Endothelial cell of umbilical vein (primary cell): ENCODE data around the gene DAPK2. TPM values are rescaled to one million over a fixed set of nuclear protein-coding genes. Genes with fewer than 3 reads are reported as not detected.

Experiments
- BruUV-seq: library from RNA; stranded (reverse); fragments of 400-500 nt; replicated peaks from 2 replicates; lab custom pipeline; 2021; lab: Mats Ljungman, UMichigan
- CTCF ChIA-PET: fragments of 300-600, 350-600 bp; sonication (Branson Sonifier 250); formaldehyde crosslinking; loops from one replicate; lab custom pipeline; 2021; ENCODE audit warnings: antibody characterized with exemption, inconsistent platforms; lab: Charles Lee
- POLR2A ChIA-PET: fragments of 300-600, 350-600 bp; sonication (Branson Sonifier 250); formaldehyde crosslinking; loops from one replicate; lab custom pipeline; 2021; ENCODE audit warnings: antibody characterized with exemption, inconsistent platforms; lab: Charles Lee
- DNase-seq: peaks from one replicate; pipeline ENCODE4 v3.0.0-alpha.2; 2011; ENCODE audit warnings: low read depth, low spot score
- FAIRE-seq: peaks from 2 replicates; lab custom pipeline; 2011; peaks lifted over from hg19 to GRCh38; lab: Jason Lieb, UNC
- H2AFZ ChIP-seq: 2 replicates; pipeline ENCODE4 v1.6.0; 2012; ENCODE audit warnings: low read depth, low read length, control low read depth, inconsistent platforms
- H3K27ac ChIP-seq: 2 replicates; pipeline ENCODE4 v1.5.1; 2011; ENCODE audit warnings: low read depth, mild to moderate bottlenecking, control low read depth, low read length, moderate library complexity; ENCODE audit not compliant: insufficient read depth
- H3K27me3 ChIP-seq, 2 experiments: 2 replicates each; pipeline versions ENCODE4 v1.6.0 to v1.6.1; 2011; ENCODE audit warnings: low read length in 2 of 2, mixed read lengths in 1 of 2; ENCODE audit not compliant: control insufficient read depth in 2 of 2, insufficient read depth in 2 of 2
- H3K36me3 ChIP-seq, 2 experiments: 2 replicates in 1 of 2; 3 replicates in 1 of 2; pipeline ENCODE4 v1.5.1; 2011; ENCODE audit warnings: low read length in 2 of 2, mild to moderate bottlenecking in 1 of 2, moderate library complexity in 1 of 2; ENCODE audit not compliant: control insufficient read depth in 2 of 2, insufficient read depth in 2 of 2; ENCODE audit errors: extremely low read depth in 1 of 2
- H3K4me1 ChIP-seq: 3 replicates; pipeline ENCODE4 v1.5.1; 2011; ENCODE audit warnings: mild to moderate bottlenecking, low read length; ENCODE audit not compliant: control insufficient read depth, insufficient read depth; ENCODE audit errors: extremely low read depth
- H3K4me2 ChIP-seq: 2 replicates; pipeline ENCODE4 v1.6.1; 2011; ENCODE audit warnings: low read length, control low read depth, mixed read lengths; ENCODE audit not compliant: insufficient read depth
- H3K4me3 ChIP-seq, 3 experiments: fragments of 200-600 bp in 1 of 3; sonication (generic), shearing (Covaris generic) in 1 of 3; replicated peaks in 1 of 3; 2 replicates each; pipeline ENCODE4 v1.5.1; 2011 to 2016; ENCODE audit warnings: control low read depth in 3 of 3, low read length in 3 of 3, mild to moderate bottlenecking in 2 of 3, inconsistent platforms in 1 of 3, low read depth in 1 of 3, moderate library complexity in 1 of 3; ENCODE audit not compliant: insufficient read depth in 1 of 3
- H3K79me2 ChIP-seq: 2 replicates; pipeline ENCODE4 v1.6.0; 2012; ENCODE audit warnings: low read length, inconsistent platforms; ENCODE audit not compliant: control insufficient read depth, insufficient read depth
- H3K9ac ChIP-seq: replicated peaks from 2 replicates; pipeline ENCODE3; 2011; ENCODE audit warnings: low read length, control low read depth; ENCODE audit not compliant: insufficient read depth; ENCODE audit errors: extremely low read depth
- H3K9me1 ChIP-seq: replicated peaks from 3 replicates; pipeline ENCODE4 v1.6.0; 2011; ENCODE audit warnings: mild to moderate bottlenecking, low read length; ENCODE audit not compliant: control insufficient read depth, insufficient read depth; ENCODE audit errors: extremely low read depth
- H3K9me3 ChIP-seq: replicated peaks from 2 replicates; pipeline ENCODE4 v1.5.1; 2012; ENCODE audit warnings: low read length, inconsistent platforms; ENCODE audit not compliant: control insufficient read depth, insufficient read depth
- H4K20me1 ChIP-seq: replicated peaks from 2 replicates; pipeline ENCODE3; 2011; ENCODE audit warnings: mild to moderate bottlenecking, low read length; ENCODE audit not compliant: control insufficient read depth, insufficient read depth; ENCODE audit errors: extremely low read depth
- EZH2 ChIP-seq: IDR thresholded peaks from 2 replicates; pipeline ENCODE4 v1.6.1; 2012; ENCODE audit warnings: borderline replicate concordance, low read depth, mild to moderate bottlenecking, moderate library complexity, low read length, inconsistent platforms; ENCODE audit not compliant: severe bottlenecking
- FOS ChIP-seq: IDR thresholded peaks from 2 replicates; pipeline ENCODE4 v1.6.1; 2011; ENCODE audit warnings: mild to moderate bottlenecking, low read length, moderate library complexity, borderline replicate concordance; ENCODE audit not compliant: insufficient read depth
- GATA2 ChIP-seq: IDR thresholded peaks from 2 replicates; pipeline ENCODE4 v1.7.0; 2011; ENCODE audit warnings: low read depth, mild to moderate bottlenecking, moderate library complexity, mixed read lengths, low read length; ENCODE audit not compliant: insufficient read length, insufficient read depth
- JUN ChIP-seq: IDR thresholded peaks from 2 replicates; pipeline ENCODE4 v1.6.1; 2011; ENCODE audit warnings: borderline replicate concordance, low read depth; ENCODE audit not compliant: insufficient read length, insufficient read depth
- MAX ChIP-seq: IDR thresholded peaks from 2 replicates; pipeline ENCODE4 v1.6.1; 2011; ENCODE audit not compliant: insufficient read depth, insufficient read length
- MYC ChIP-seq: IDR thresholded peaks from one replicate; pipeline ENCODE4 v1.6.1; 2011; ENCODE audit warnings: mild to moderate bottlenecking, low read depth, low read length
- POLR2A ChIP-seq: IDR thresholded peaks from 2 replicates; pipeline ENCODE4 v1.6.1; 2012; ENCODE audit warnings: low read depth, mild to moderate bottlenecking, control low read depth, low read length
- POLR2AphosphoS5 ChIP-seq: IDR thresholded peaks from 2 replicates; pipeline ENCODE4 v1.6.1; 2012; ENCODE audit warnings: low read depth, mild to moderate bottlenecking, control low read depth, low read length, moderate library complexity; ENCODE audit not compliant: insufficient read depth
- dilution Hi-C: fragments of 300-500 bp; cut with MboI; formaldehyde crosslinking; loops from one replicate; pipeline ENCODE4 v1.15.0; 2019; ENCODE audit warnings: low sequenced_read_pairs; ENCODE audit not compliant: extremely low pct_ligation_motif_present
- intact Hi-C: fragments of 100-400 bp; cut with micrococcal nuclease; formaldehyde crosslinking; loops from one replicate; pipeline ENCODE4 v1.10.0; 2022
- polyA plus RNA-seq, 4 experiments: library from polyadenylated mRNA; depleted of rRNA in 3 of 4; stranded (reverse) in 3 of 4; unstranded in 1 of 4; fragments of >200 nt; gene quantifications; 2 replicates each; pipeline versions ENCODE4 v1.2.1 to v1.2.3, GENCODE V29; 2011 to 2012; ENCODE audit warnings: missing spikeins in 1 of 4
- total RNA-seq: library from RNA; stranded (reverse); gene quantifications from 2 replicates; pipeline ENCODE4 v1.2.3, GENCODE V29; 2021
- TF ChIP-seq, protein P1 (sequence below), 2 donors: IDR thresholded peaks; 1 replicate in 1 of 2; 2 replicates in 1 of 2; pipeline ENCODE4 v1.5.1; 2011; ENCODE audit warnings: low read length in 2 of 2, mild to moderate bottlenecking in 2 of 2, moderate library complexity in 2 of 2, control low read depth in 1 of 2, inconsistent platforms in 1 of 2, low read depth in 1 of 2; ENCODE audit not compliant: insufficient read depth in 1 of 2; ENCODE audit errors: extremely low read depth in 1 of 2

DAPK2 gene
- total and polyA plus RNA-seq, 2 donors (not counting 3 experiments of a cell fraction or from before 2014, with no cell fraction given): 2.8 to 6.7 TPM

GRCh38 chr15:63918317-63918672 lies 128.0 kb downstream of the DAPK2 start:
- dilution Hi-C loops: no loop called here
- CTCF ChIA-PET: interaction anchor here (0.8 to 2.0 kb wide), 2 partner anchors 9 to 65 kb away, joined by 4 to 12 read pairs; no protein-coding TSS in a partner anchor
- H3K4me1 ChIP-seq: peaks cover 7% of the 10 kb centered on the region
- H3K36me3 ChIP-seq: no peaks in the 10 kb centered on the region
- no peaks in the 10 kb centered on the region for H3K9me1 ChIP-seq
- POLR2A ChIA-PET: no interaction called here
- BruUV-seq: no TSS peak
- no peak for DNase-seq
- H3K4me3 ChIP-seq: no peak overlapping the region
- H3K27ac ChIP-seq: no peak overlapping the region
- intact Hi-C loops: no loop called here
- H3K9me3 ChIP-seq: no peaks in the 10 kb centered on the region
- no peak overlapping the region for H3K4me2 ChIP-seq
- no peak for FAIRE-seq
- no peaks in the 10 kb centered on the region for H3K79me2 ChIP-seq
- no peak for TF ChIP-seq POLR2A
- TF ChIP-seq, protein P1, sequence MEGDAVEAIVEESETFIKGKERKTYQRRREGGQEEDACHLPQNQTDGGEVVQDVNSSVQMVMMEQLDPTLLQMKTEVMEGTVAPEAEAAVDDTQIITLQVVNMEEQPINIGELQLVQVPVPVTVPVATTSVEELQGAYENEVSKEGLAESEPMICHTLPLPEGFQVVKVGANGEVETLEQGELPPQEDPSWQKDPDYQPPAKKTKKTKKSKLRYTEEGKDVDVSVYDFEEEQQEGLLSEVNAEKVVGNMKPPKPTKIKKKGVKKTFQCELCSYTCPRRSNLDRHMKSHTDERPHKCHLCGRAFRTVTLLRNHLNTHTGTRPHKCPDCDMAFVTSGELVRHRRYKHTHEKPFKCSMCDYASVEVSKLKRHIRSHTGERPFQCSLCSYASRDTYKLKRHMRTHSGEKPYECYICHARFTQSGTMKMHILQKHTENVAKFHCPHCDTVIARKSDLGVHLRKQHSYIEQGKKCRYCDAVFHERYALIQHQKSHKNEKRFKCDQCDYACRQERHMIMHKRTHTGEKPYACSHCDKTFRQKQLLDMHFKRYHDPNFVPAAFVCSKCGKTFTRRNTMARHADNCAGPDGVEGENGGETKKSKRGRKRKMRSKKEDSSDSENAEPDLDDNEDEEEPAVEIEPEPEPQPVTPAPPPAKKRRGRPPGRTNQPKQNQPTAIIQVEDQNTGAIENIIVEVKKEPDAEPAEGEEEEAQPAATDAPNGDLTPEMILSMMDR (IDR thresholded peaks at IDR 0.05; ENCODE audit: extremely low read depth in 1 of 2, insufficient read depth in 1 of 2, low read depth in 1 of 2, low read length in 2 of 2): no peak
- TF ChIP-seq POLR2AphosphoS5: no peak
- TF ChIP-seq FOS: no peak
- TF ChIP-seq EZH2: no peak
- no peak for TF ChIP-seq GATA2
- TF ChIP-seq MAX: no peak
- no peak for TF ChIP-seq JUN
- no peak for TF ChIP-seq MYC
- no peak overlapping the region for H2AFZ ChIP-seq
- H3K9ac ChIP-seq: no peak overlapping the region
- H3K27me3 ChIP-seq: no peaks in the 10 kb centered on the region
- H4K20me1 ChIP-seq: no peaks in the 10 kb centered on the region
